T-helper 1 cell (primary cell): Measurements from ENCODE around the gene UBAC2.
"Not testable (repeated sequence)": the region's sequence is repeated elsewhere in the genome, so short reads cannot be mapped to it uniquely, and the experiment has no call there.

Source experiments
- DNase-seq, 5 donors: peaks; one replicate each; pipeline ENCODE4 v3.0.0-alpha.2; 2012 to 2020

UBAC2 gene

GRCh38 chr13:99399623-99399974 lies 198.9 kb downstream of the UBAC2 start:
- DNase-seq = no peak

DNA sequence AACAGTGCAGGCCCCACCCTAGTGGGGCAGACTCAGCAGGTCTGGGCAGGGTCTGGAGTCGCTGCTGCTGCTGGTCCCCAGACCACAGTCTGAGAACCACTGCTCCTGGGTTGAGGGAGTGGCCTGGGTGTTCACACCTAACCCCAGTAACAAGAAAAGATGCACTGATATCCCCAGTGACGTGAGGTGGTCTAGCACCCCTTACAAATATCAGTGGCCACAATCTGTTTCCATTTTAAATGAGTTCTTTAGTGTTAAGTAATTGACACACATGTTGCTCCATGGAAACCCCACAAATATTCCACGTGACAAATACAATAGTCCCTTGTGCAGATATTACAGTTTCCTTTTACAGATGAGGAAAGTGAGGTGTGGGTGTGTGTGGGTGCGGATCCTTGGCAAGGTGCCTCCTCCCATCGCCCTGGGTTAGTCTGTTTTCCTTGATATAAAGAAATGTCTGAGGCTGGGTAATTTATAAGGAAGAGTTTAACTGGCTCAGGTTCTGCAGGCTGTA lies 202.9 kb downstream of the UBAC2 start:
- no peak for DNase-seq

- DNase-seq = no peak
Observed at GRCh38 chr13:99404005-99404755, 203.5 kb downstream of the UBAC2 start.

DNA sequence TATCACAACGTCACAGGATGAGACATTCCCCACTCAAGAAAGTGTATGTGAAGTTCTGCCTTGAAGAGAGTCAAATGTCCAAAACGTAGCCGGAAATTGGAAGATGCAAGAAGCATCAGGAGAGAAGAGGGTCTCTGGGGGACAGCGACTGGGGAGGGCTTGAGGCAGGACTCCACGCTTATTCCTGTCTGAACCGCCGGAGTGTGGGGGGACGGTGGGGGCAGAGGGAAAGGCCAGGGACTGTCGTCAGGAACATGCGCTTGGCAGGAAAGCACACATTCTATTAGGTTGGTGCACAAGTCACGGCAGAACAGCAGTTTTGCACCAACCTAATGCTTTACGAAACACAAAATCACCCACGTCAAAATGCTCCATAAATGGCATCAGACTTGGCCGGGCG lies 205.3 kb downstream of the UBAC2 start:
- DNase-seq = no peak

DNA sequence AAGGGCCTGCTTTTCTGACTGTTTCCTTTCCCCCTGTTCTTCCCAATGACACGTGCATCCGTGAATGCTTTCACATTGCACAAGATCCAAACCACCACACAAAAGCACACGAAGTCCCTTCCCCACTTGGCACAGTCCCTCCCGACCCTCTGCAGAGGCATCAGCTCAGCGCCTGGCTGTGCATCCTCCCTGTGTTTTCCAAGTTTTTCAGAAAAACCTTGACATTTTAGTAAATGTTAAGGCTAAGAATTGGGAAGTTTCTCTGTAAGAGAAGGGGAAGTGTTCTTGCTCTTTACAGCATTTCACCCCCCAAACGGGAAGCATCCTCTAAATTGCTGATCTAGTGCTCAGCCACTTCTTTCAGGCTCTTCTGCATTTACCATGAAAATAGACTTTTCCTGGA lies 206.1 kb downstream of the UBAC2 start:
- no peak for DNase-seq

DNA sequence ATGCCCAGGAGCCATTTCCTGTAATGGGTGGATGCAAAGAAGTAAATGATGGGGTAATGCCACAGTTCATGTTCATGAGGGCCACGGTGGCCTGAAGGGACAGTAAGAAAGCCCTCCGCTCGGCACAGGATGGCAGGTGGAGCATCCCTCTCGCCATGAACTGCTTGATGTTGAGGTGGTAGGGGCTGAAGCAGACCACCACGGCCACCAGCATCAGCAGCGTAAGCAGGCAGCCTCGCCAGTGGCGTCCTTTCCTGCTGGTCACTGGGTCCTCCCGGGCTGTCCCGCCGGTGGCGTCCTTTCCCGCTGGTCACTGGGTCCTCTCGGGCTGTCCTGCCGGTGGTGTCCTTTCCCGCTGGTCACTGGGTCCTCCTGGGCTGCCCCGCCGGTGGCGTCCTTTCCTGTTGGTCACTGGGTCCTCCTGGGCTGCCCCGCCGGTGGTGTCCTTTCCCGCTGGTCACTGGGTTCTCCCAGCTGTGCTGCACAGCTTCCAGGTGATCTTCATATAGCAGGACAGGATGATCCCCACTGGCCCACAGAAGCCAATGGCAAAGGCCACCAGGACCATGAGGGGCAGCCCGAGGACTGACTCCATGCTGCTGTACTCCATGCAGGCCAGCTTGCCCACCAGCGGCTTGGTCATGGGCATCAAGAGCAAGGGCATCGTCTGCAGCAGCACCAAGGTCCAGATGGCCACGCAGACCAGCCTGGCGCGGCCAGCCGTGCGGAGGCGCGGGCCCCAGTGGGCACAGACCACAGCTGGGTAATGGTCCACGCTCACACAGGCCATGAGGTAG lies 207.4 kb downstream of the UBAC2 start:
- no peak for DNase-seq

DNA sequence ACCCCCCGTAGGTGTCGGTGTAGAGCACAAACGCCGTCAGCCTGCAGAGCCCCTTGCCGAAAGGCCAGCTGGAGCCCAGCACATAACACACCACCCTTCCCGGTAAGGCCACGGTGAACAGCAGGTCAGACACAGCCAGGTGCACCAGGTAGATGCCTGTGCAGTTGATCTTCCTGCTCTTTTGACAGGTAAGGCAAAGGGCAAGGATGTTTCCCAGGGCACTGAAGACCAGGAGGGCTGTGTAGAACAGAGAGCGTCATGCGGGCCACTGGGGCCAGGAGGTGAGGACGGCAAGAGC lies 208.0 kb downstream of the UBAC2 start:
- DNase-seq = no peak

GRCh38 chr13:99409461-99410083 lies 208.9 kb downstream of the UBAC2 start:
- DNase-seq = not testable (repeated sequence)

- not testable (repeated sequence) for DNase-seq
Observed at GRCh38 chr13:99410646-99411475, 210.2 kb downstream of the UBAC2 start.

DNA sequence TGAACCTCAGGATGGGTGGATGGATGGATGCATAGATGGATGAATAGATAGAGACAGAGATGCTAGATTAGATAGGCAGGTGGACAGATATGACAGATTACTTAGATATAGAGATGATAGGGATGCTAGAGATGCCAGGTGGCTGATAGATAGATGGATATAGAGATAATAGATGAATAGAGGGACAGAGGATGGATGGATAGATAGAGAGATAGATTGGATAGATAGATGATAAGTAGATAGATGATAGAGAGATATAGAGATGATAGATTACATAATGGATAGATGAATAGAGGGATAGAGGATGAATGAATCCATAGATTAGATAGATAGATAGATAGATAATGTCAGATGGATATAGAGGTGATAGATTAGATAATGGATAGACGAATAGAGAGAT lies 212.2 kb downstream of the UBAC2 start:
- no peak for DNase-seq

DNA sequence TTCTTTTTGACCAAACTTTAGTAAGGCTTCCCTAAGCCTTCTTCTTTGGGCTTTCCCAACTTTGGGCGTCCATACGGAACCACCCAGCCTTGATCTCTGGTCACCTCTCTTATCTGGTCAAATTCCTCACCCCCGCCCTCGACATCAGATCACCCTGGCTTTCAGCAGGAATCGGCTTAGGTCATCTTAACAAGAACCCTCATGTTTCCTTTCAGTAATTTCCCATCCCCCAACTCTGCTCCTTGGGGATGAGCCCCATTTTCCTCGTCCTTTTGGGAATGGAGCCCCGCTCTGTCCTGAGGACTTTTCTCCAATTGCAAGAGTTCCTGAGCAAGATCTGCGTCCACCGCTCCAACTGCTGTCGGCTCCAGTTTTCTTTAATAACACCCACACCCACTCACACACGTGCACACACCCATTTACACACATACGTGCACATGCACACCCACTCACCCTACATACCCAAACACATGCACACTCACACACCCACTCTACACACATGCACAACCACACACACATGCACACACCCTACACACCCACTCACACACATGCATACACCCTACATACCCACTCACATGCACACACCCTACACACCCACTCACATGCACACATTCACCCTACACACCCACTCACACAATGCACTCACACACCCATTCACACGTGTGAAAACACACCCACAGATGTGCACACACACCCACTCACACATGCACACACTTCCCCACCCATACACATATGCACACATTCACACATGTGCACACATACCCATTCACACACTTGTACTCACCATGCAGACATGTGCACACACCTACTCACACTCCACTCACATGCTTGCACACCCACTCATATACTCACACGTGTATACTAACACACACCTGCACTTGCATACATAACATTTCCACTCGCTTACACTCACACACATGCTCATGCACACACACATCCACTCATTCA lies 213.7 kb downstream of the UBAC2 start:
- DNase-seq = no peak

DNA sequence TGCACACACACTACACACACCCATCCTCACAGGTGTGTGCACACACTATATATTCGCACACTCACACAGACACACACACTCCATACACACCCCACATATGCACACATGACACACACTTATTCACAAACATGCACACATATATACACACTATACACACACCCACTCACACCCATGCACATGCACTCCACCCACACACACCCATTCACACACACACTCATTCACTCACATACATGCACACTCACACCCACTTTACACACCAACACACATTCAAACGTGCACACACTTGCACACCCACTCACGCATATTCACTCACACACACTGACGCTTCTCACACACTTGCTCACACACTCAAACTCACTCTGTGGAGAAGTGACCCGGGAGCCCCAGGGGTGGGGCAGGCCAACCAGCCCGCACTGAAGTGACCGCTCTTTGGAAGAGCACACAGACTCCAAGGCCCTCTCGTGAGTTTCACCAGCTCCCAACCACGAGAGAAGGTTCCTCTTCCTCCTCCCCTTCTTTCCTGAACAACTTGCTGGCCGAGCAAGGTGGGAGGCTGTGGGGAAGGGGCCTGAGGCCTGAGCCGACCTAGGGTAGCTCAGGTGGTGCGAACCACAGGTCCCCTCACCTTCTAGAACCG lies 214.5 kb downstream of the UBAC2 start:
- DNase-seq = no peak

DNA sequence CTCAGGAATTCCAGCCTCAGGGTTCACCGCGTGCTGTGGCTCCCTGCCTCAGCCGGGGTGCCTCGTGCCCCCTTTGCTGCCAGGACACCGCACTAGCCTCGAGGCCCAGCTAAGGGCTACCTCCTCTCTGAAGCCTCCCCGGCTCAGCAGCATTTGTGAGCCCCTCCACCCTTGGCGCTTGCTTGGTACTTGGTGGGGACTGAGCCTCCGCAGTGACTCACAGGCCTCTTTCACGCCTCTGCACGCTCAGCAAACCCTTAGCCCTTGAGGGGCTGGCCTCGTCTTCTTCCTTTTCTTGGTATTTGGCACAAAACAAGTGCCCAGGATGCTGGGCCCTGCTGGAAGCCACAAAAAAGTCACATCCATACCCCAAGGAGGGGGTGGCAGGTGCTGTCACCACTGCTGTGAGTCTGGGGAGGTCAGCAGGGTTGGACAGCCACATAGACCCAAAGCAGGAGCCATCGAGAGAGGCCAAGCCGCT lies 215.2 kb downstream of the UBAC2 start:
- peak in 1 of 5 donors; percentile 31 for DNase-seq

DNA sequence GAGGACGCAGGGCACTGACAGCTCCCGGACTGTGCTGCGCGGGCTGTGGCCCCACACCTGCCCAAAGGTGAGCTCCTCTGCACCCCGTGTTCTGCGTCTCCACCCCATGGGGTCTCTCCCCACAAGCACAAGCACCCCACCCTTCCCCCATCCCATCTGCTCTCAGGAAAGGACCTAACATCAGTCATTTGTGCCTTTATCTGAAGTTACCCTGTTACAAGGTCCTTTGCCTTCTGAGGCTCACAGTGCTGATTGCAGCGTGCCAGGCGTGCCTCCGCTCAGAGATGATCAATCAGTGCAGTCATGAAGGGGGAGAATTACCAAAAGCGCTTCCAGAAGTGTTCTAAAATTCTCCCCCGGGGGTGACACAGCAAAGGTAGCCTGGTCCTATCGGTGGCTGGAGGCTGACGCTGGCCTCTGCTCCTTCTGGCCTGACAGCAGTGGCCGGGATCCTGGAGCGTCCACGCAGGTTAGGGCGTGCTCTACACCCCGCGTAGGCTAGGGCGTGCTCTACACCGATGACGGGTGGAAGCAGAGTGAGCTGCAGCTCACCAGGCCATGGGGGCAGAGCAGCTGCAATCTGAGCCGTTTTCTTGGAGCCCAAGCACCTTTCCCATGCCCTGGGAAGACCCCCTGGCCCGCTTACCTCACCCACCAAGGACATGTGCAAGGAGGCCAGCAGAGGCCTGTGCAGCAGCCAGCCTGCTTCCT lies 215.9 kb downstream of the UBAC2 start:
- DNase-seq = no peak

DNA sequence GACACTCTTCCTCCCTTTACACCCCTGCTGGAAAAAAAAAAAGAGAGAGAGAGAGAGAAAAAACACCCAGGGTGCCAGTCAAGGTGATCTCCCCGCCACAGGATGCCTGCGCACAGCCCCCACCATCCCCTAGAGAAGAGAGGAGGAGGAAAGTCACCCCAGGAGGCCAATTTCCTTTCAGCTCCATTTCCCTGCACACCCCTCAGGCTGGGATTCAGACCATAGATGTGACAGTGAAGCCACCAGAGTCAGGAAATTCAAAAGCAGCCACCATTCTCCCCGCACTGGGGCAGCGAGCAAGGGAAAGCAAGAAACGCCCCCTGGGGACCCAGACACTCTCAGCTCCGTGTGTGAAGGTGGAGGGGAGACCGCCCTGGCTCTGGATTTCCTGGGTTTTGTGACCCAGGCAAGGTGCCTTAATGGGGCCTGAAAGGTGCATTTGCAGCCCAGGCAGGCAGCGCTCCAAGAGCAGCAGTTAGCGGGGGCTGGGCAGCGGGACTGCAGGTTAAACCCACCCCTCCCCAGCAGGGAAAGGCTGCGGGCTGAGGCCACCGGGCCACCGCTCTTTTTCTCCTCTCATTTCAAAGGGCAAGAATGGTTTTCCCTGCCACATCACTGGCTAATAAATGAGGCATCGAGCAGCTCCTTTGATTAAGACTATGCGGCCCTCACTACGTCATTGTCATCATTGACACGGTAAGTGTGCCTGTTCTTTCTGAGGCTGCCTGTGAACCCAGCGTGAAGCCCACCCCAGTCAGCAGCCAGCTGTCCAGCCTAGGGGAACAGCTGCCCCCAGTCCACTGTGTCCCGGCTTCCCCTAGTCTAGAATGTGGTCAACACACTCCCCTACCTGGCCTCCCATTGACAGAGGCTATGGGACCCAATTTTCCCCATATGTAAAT lies 216.8 kb downstream of the UBAC2 start:
- no peak for DNase-seq

GRCh38 chr13:99418103-99418842 lies 217.6 kb downstream of the UBAC2 start:
- no peak for DNase-seq

DNA sequence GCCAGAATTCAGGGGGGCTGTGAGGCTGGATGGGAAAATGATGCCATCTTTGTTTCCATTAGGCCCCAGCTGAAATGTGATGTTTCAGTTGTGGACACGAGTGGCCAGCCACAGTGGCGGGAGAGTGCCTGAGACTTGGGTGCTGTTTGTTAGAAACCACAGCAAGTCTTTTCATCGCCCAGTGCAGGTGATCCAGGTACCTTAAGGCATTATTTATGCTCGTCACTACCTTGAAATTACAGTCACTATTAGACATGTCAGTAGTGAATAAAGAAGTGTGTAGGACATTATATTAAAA lies 218.1 kb downstream of the UBAC2 start:
- no peak for DNase-seq

DNA sequence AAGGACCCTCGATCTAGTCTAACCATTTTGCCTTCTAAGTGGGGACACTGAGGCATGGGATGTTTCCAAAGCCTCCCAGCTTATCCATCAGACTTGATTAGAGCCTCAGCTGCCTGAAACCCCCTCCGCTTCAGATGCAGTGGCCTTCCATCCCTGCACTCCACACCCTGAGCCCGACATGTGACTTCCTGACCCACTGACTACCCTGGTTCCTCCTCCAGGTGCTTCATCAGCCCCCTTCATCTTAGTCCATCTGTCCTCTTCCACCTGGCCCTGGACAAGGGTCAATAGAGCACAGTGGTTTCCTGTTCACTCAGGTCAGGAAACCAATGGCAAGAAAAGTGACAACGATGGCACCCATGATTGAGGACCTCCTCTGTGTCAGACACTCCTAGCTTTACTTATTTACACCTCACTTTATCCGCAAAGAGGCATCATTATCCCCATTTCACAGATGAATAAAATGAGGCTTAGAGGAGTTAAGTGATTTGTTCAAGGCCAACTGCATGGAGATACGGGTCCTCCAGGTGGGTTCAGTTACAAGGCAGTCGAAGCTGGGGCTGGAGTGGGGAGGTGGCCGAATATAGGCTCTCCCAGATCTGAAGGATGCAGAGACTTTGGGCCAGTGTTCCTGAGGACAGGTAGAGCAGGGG lies 219.1 kb downstream of the UBAC2 start:
- no peak for DNase-seq
